GDM1 (cell line): ENCODE measurements around the gene FXYD7.
A peak's percentile ranks its signal among the peaks of the same experiment; 100 is the strongest.
"Not testable (repeated sequence)": the region's sequence is repeated elsewhere in the genome, so short reads cannot be mapped to it uniquely, and the experiment has no call there.

ENCODE experiments used
- DNase-seq: peaks from one replicate; lab custom pipeline; 2025; lab: John Stamatoyannopoulos, UW

Gene FXYD7

GRCh38 chr19:35144600-35145436, 1.8 kb downstream of the FXYD7 start:
- no peak for DNase-seq

- peak; percentile 44 for DNase-seq
Measured at GRCh38 chr19:35146746-35147459, 3.8 kb downstream of the FXYD7 start.

- DNase-seq, result no peak
Measured at GRCh38 chr19:35149463-35149862, 6.4 kb downstream of the FXYD7 start.

GRCh38 chr19:35150445-35150844, 7.4 kb downstream of the FXYD7 start:
- no peak for DNase-seq

- no peak for DNase-seq
Measured at GRCh38 chr19:35151273-35152065, 8.4 kb downstream of the FXYD7 start.

- DNase-seq, result not testable (repeated sequence)
Measured at GRCh38 chr19:35153129-35153522, 10.1 kb downstream of the FXYD7 start.

- DNase-seq, result peak; percentile 56
Measured at GRCh38 chr19:35153701-35154524, 10.9 kb downstream of the FXYD7 start.

- peak; percentile 73 for DNase-seq
Measured at GRCh38 chr19:35154525-35155406, 11.7 kb downstream of the FXYD7 start, which contains the start of gene FXYD5. FXYD5 (plus strand) TSS chr19:35154735; CDS start chr19:35155551, 816 bp downstream.

- no peak for DNase-seq
Measured at GRCh38 chr19:35155441-35155840, 12.4 kb downstream of the FXYD7 start.

- DNase-seq, result no peak
Measured at GRCh38 chr19:35155981-35156672, 13.1 kb downstream of the FXYD7 start.

- no peak for DNase-seq
Measured at GRCh38 chr19:35156673-35157014, 13.6 kb downstream of the FXYD7 start.

- DNase-seq, result no peak
Measured at GRCh38 chr19:35157431-35157830, 14.4 kb downstream of the FXYD7 start.

- DNase-seq, result no peak
Measured at GRCh38 chr19:35159606-35160005, 16.6 kb downstream of the FXYD7 start.

- no peak for DNase-seq
Measured at GRCh38 chr19:35160629-35161433, 17.8 kb downstream of the FXYD7 start.

GRCh38 chr19:35161434-35161743, 18.3 kb downstream of the FXYD7 start:
- no peak for DNase-seq

- no peak for DNase-seq
Measured at GRCh38 chr19:35162471-35163326, 19.6 kb downstream of the FXYD7 start.

GRCh38 chr19:35164418-35164817, 21.4 kb downstream of the FXYD7 start:
- no peak for DNase-seq
